Mesendoderm (in vitro differentiated cells): ENCODE results near the gene ARL4D.

Experiments used
- DNase-seq: peaks from one replicate; pipeline ENCODE4 v3.0.0; 2013
- H2AK5ac ChIP-seq: 2 replicates; pipeline ENCODE4 v1.6.1; 2013; ENCODE audit warnings: low read length, inconsistent platforms
- H2BK120ac ChIP-seq: 2 replicates; pipeline ENCODE4 v1.6.1; 2013; ENCODE audit warnings: low read depth, mild to moderate bottlenecking, low read length, moderate library complexity, mixed read lengths
- H2BK15ac ChIP-seq: replicated peaks from 2 replicates; pipeline ENCODE4 v1.6.1; 2013; ENCODE audit warnings: low read depth, mild to moderate bottlenecking, moderate library complexity
- H2BK5ac ChIP-seq: 2 replicates; pipeline ENCODE4 v1.6.1; 2013; ENCODE audit warnings: low read length, inconsistent platforms
- H3K18ac ChIP-seq: 2 replicates; pipeline ENCODE4 v1.6.1; 2013; ENCODE audit warnings: mild to moderate bottlenecking, low read length, mixed read lengths
- H3K23ac ChIP-seq: one replicate; pipeline ENCODE4 v1.6.1; 2013; ENCODE audit warnings: low read length
- H3K27ac ChIP-seq: 2 replicates; pipeline ENCODE4 v1.5.1; 2013; ENCODE audit warnings: low read depth, mild to moderate bottlenecking, inconsistent platforms, low read length, moderate library complexity
- H3K27me3 ChIP-seq: 2 replicates; pipeline ENCODE4 v1.6.1; 2013; ENCODE audit warnings: low read length, control low read depth, mild to moderate bottlenecking, inconsistent platforms; ENCODE audit not compliant: insufficient read depth, poor library complexity
- H3K36me3 ChIP-seq: 2 replicates; pipeline ENCODE4 v1.6.1; 2013; ENCODE audit warnings: low read length, inconsistent platforms; ENCODE audit not compliant: control insufficient read depth, insufficient read depth
- H3K4ac ChIP-seq: one replicate; pipeline ENCODE4 v1.6.1; 2013; ENCODE audit warnings: low read depth, mild to moderate bottlenecking, low read length, moderate library complexity
- H3K4me1 ChIP-seq: 2 replicates; pipeline ENCODE4 v1.6.1; 2013; ENCODE audit warnings: low read depth, low read length, inconsistent platforms; ENCODE audit not compliant: control insufficient read depth
- H3K4me2 ChIP-seq: 2 replicates; pipeline ENCODE4 v1.6.1; 2013; ENCODE audit warnings: low read length
- H3K4me3 ChIP-seq: 2 replicates; pipeline ENCODE4 v1.5.1; 2013; ENCODE audit warnings: mild to moderate bottlenecking, low read length
- H3K56ac ChIP-seq: one replicate; pipeline ENCODE4 v1.6.1; 2013; ENCODE audit warnings: low read length
- H3K79me1 ChIP-seq: 2 replicates; pipeline ENCODE4 v1.6.1; 2013; ENCODE audit warnings: low read length, inconsistent platforms
- H3K79me2 ChIP-seq: 2 replicates; pipeline ENCODE4 v1.6.1; 2013; ENCODE audit warnings: mild to moderate bottlenecking, low read length; ENCODE audit not compliant: control insufficient read depth, insufficient read depth
- H3K9ac ChIP-seq: 2 replicates; pipeline ENCODE4 v1.6.1; 2013; ENCODE audit warnings: low read length, inconsistent platforms
- H4K5ac ChIP-seq: one replicate; pipeline ENCODE4 v1.6.1; 2013; ENCODE audit warnings: low read length
- H4K8ac ChIP-seq: one replicate; pipeline ENCODE4 v1.6.1; 2013; ENCODE audit warnings: low read depth, mild to moderate bottlenecking, control low read depth, low read length, moderate library complexity
- WGBS: extraction: QIAGEN DNeasy Blood & Tissue Kit; methylation state at CpG from one replicate; pipeline ENCODE4 v1.1.7; 2013; ENCODE audit warnings: low lambda C conversion rate, missing lambda C conversion rate; ENCODE audit not compliant: insufficient coverage; ENCODE audit errors: extremely low coverage; 5-methylcytosine and 5-hydroxymethylcytosine counted together

The ARL4D gene

GRCh38 chr17:43384476-43384862 lies 14.3 kb upstream of the ARL4D start:
- no peak overlapping the region for H3K27ac ChIP-seq
- no peaks in the 10 kb centered on the region for H3K4me1 ChIP-seq
- H3K4me2 ChIP-seq = no peak overlapping the region
- no peak overlapping the region for H3K23ac ChIP-seq
- H3K36me3 ChIP-seq = no peaks in the 10 kb centered on the region
- no peak overlapping the region for H3K9ac ChIP-seq
- H4K8ac ChIP-seq = no peak overlapping the region
- no peak overlapping the region for H2BK120ac ChIP-seq
- H4K5ac ChIP-seq = no peak overlapping the region
- no peaks in the 10 kb centered on the region for H3K79me1 ChIP-seq
- H3K27me3 ChIP-seq = no peaks in the 10 kb centered on the region
- H2BK15ac ChIP-seq = no peak overlapping the region
- H2AK5ac ChIP-seq = no peak overlapping the region
- H3K4ac ChIP-seq = no peak overlapping the region
- H3K4me3 ChIP-seq = no peak overlapping the region
- no peak for DNase-seq
- whole genome bisulfite sequencing = no CpG with 5 or more reads among the region's 2 CpGs
- no peak overlapping the region for H3K18ac ChIP-seq
- no peak overlapping the region for H2BK5ac ChIP-seq
- no peaks in the 10 kb centered on the region for H3K79me2 ChIP-seq
- no peak overlapping the region for H3K56ac ChIP-seq

- no CpG with 5 or more reads among the region's 5 CpGs for WGBS
- Histone ChIP-seq H2BK5ac (no peak overlapping the region), H3K27ac (no peak overlapping the region), H3K56ac (no peak overlapping the region), H3K18ac (no peak overlapping the region), H3K9ac (no peak overlapping the region), H3K4me1 (no peaks in the 10 kb centered on the region), H3K36me3 (no peaks in the 10 kb centered on the region), H2BK120ac (no peak overlapping the region), H3K79me1 (no peaks in the 10 kb centered on the region), H2AK5ac (no peak overlapping the region), H3K4ac (no peak overlapping the region), H2BK15ac (no peak overlapping the region), H3K4me3 (no peak overlapping the region), H3K4me2 (no peak overlapping the region), H3K79me2 (no peaks in the 10 kb centered on the region), H3K27me3 (no peaks in the 10 kb centered on the region), H3K23ac (no peak overlapping the region), H4K5ac (no peak overlapping the region), H4K8ac (no peak overlapping the region)
- DNase-seq = no peak
Measured at GRCh38 chr17:43385046-43385831, 13.6 kb upstream of the ARL4D start.

GRCh38 chr17:43388359-43389045 lies 10.3 kb upstream of the ARL4D start:
- Histone ChIP-seq H2AK5ac (no peak overlapping the region), H3K23ac (no peak overlapping the region), H3K79me1 (no peaks in the 10 kb centered on the region), H3K4me3 (peak overlapping the region; percentile 20), H4K8ac (no peak overlapping the region), H2BK15ac (no peak overlapping the region), H3K79me2 (no peaks in the 10 kb centered on the region), H2BK5ac (peak overlapping the region; percentile 7), H4K5ac (no peak overlapping the region), H3K4ac (no peak overlapping the region), H3K27ac (peak overlapping the region; percentile 57), H3K9ac (peak overlapping the region; percentile 63), H3K27me3 (no peaks in the 10 kb centered on the region), H3K4me2 (peak overlapping the region; percentile 72), H3K4me1 (no peaks in the 10 kb centered on the region), H2BK120ac (no peak overlapping the region), H3K36me3 (no peaks in the 10 kb centered on the region), H3K56ac (peak overlapping the region; percentile 91), H3K18ac (no peak overlapping the region)
- no CpG with 5 or more reads among the region's 38 CpGs for WGBS
- DNase-seq = peak; percentile 96

GRCh38 chr17:43389046-43389947 lies 9.5 kb upstream of the ARL4D start:
- H2BK5ac ChIP-seq = no peak overlapping the region
- H3K9ac ChIP-seq = peak overlapping the region; percentile 63
- H4K5ac ChIP-seq = no peak overlapping the region
- WGBS = no CpG with 5 or more reads among the region's 33 CpGs
- no peak overlapping the region for H3K23ac ChIP-seq
- H3K27me3 ChIP-seq = no peaks in the 10 kb centered on the region
- peak overlapping the region; percentile 72 for H3K4me2 ChIP-seq
- no peaks in the 10 kb centered on the region for H3K79me2 ChIP-seq
- DNase-seq = peak; percentile 81
- H2BK120ac ChIP-seq = no peak overlapping the region
- peak overlapping the region; percentile 91 for H3K56ac ChIP-seq
- H3K27ac ChIP-seq = peak overlapping the region; percentile 57
- no peaks in the 10 kb centered on the region for H3K4me1 ChIP-seq
- no peak overlapping the region for H3K18ac ChIP-seq
- H3K4me3 ChIP-seq = peak overlapping the region; percentile 20
- no peak overlapping the region for H4K8ac ChIP-seq
- no peak overlapping the region for H3K4ac ChIP-seq
- no peaks in the 10 kb centered on the region for H3K79me1 ChIP-seq
- no peak overlapping the region for H2AK5ac ChIP-seq
- H2BK15ac ChIP-seq = no peak overlapping the region
- H3K36me3 ChIP-seq = no peaks in the 10 kb centered on the region

- Histone ChIP-seq H2AK5ac (no peak overlapping the region), H3K4ac (no peak overlapping the region), H3K4me1 (peaks cover 3% of the 10 kb centered on the region), H3K56ac (peak overlapping the region; percentile 2), H3K18ac (no peak overlapping the region), H2BK5ac (no peak overlapping the region), H3K4me3 (no peak overlapping the region), H3K27me3 (no peaks in the 10 kb centered on the region), H3K36me3 (no peaks in the 10 kb centered on the region), H4K8ac (no peak overlapping the region), H2BK120ac (no peak overlapping the region), H3K79me1 (no peaks in the 10 kb centered on the region), H2BK15ac (no peak overlapping the region), H3K79me2 (no peaks in the 10 kb centered on the region), H3K23ac (no peak overlapping the region), H3K27ac (no peak overlapping the region), H4K5ac (no peak overlapping the region), H3K4me2 (no peak overlapping the region), H3K9ac (no peak overlapping the region)
- DNase-seq = no peak
- WGBS = no CpG with 5 or more reads among the region's 6 CpGs
Measured at GRCh38 chr17:43392397-43392796, 6.4 kb upstream of the ARL4D start.
